Measurements from ENCODE around the gene ATP2B2.

Gene ATP2B2

GRCh38 chr3:10274601-10275000, 230.8 kb downstream of the ATP2B2 start:
- no peak for DNase-seq (ENCODE audit: low spot score)

Data from COLO829 (cell line).